OCI-LY7 (cell line): ENCODE data around the gene PCDHGA5.
A peak's percentile ranks its signal among the peaks of the same experiment; 100 is the strongest.

Source experiments
- CTCF ChIP-seq: fragments of 200-600 bp; sonication (generic); conservative IDR thresholded peaks from 2 replicates; pipeline ENCODE4 v1.5.1; 2014; ENCODE audit warnings: mild to moderate bottlenecking, antibody characterized with exemption, low read length, moderate library complexity, mixed read lengths
- EZH2phosphoT487 ChIP-seq: fragments of 200-600 bp; sonication (generic); IDR thresholded peaks from 2 replicates; pipeline ENCODE4 v1.6.1; 2018; ENCODE audit warnings: low read depth, borderline replicate concordance, mild to moderate bottlenecking, mixed run types, antibody characterized with exemption, low read length, moderate library complexity, mixed read lengths

- TF ChIP-seq CTCF (peak; percentile 76), EZH2phosphoT487 (no peak)
Measured at GRCh38 chr5:141382469-141383294, 18.7 kb downstream of the PCDHGA5 start, which contains the start of gene PCDHGA7.
